ENCODE results near the gene EP400. TPM values are rescaled to one million over a fixed set of nuclear protein-coding genes. Genes with fewer than 3 reads are reported as not detected.
"Not testable (repeated sequence)": the region's sequence is repeated elsewhere in the genome, so short reads cannot be mapped to it uniquely, and the experiment has no call there.

Gene EP400
- total RNA-seq, 1 donor from 2014 or later: 35.9 TPM

GRCh38 chr12:132079200-132079599, 129.5 kb downstream of the EP400 start:
- H3K27ac Mint-ChIP-seq (ENCODE audit: unreplicated experiment): no peak overlapping the region
- H3K27me3 Mint-ChIP-seq (ENCODE audit: low read depth): no peaks in the 10 kb centered on the region
- peaks cover 23% of the 10 kb centered on the region for H3K36me3 Mint-ChIP-seq (ENCODE audit: low read depth)
- TF ChIP-seq, protein P1, sequence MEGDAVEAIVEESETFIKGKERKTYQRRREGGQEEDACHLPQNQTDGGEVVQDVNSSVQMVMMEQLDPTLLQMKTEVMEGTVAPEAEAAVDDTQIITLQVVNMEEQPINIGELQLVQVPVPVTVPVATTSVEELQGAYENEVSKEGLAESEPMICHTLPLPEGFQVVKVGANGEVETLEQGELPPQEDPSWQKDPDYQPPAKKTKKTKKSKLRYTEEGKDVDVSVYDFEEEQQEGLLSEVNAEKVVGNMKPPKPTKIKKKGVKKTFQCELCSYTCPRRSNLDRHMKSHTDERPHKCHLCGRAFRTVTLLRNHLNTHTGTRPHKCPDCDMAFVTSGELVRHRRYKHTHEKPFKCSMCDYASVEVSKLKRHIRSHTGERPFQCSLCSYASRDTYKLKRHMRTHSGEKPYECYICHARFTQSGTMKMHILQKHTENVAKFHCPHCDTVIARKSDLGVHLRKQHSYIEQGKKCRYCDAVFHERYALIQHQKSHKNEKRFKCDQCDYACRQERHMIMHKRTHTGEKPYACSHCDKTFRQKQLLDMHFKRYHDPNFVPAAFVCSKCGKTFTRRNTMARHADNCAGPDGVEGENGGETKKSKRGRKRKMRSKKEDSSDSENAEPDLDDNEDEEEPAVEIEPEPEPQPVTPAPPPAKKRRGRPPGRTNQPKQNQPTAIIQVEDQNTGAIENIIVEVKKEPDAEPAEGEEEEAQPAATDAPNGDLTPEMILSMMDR (IDR thresholded peaks at IDR 0.05): no peak
- H3K4me1 Mint-ChIP-seq (ENCODE audit: low read depth): peaks cover 16% of the 10 kb centered on the region
- no peaks in the 10 kb centered on the region for H3K9me3 Mint-ChIP-seq (ENCODE audit: low read depth)
- no peak for DNase-seq (ENCODE audit: low spot score)
- no peak overlapping the region for H3K4me3 Mint-ChIP-seq (ENCODE audit: unreplicated experiment)

GRCh38 chr12:132079695-132080094, 130.0 kb downstream of the EP400 start:
- Mint-ChIP-seq H3K27me3 (ENCODE audit: low read depth) (no peaks in the 10 kb centered on the region), H3K36me3 (ENCODE audit: low read depth) (peaks cover 18% of the 10 kb centered on the region), H3K9me3 (ENCODE audit: low read depth) (no peaks in the 10 kb centered on the region), H3K4me3 (ENCODE audit: unreplicated experiment) (no peak overlapping the region), H3K27ac (ENCODE audit: unreplicated experiment) (no peak overlapping the region), H3K4me1 (ENCODE audit: low read depth) (peaks cover 16% of the 10 kb centered on the region)
- TF ChIP-seq, protein P1 (IDR thresholded peaks at IDR 0.05): no peak
- DNase-seq (ENCODE audit: low spot score): no peak

GRCh38 chr12:132080515-132080914, 130.8 kb downstream of the EP400 start:
- DNase-seq (ENCODE audit: low spot score); H3K9me3 Mint-ChIP-seq (ENCODE audit: low read depth); H3K4me3 Mint-ChIP-seq (ENCODE audit: unreplicated experiment); H3K27me3 Mint-ChIP-seq (ENCODE audit: low read depth); H3K27ac Mint-ChIP-seq (ENCODE audit: unreplicated experiment): not testable (repeated sequence)
- H3K4me1 Mint-ChIP-seq (ENCODE audit: low read depth): peaks cover 23% of the 10 kb centered on the region
- peaks cover 19% of the 10 kb centered on the region for H3K36me3 Mint-ChIP-seq (ENCODE audit: low read depth)

GRCh38 chr12:132081423-132081822, 131.7 kb downstream of the EP400 start:
- Mint-ChIP-seq H3K9me3 (ENCODE audit: low read depth) (no peaks in the 10 kb centered on the region), H3K27ac (ENCODE audit: unreplicated experiment) (no peak overlapping the region), H3K27me3 (ENCODE audit: low read depth) (no peaks in the 10 kb centered on the region), H3K4me3 (ENCODE audit: unreplicated experiment) (no peak overlapping the region), H3K36me3 (ENCODE audit: low read depth) (peaks cover 16% of the 10 kb centered on the region), H3K4me1 (ENCODE audit: low read depth) (peaks cover 29% of the 10 kb centered on the region)
- TF ChIP-seq, protein P1 (IDR thresholded peaks at IDR 0.05): no peak
- DNase-seq (ENCODE audit: low spot score): no peak

GRCh38 chr12:132083614-132083940, 133.8 kb downstream of the EP400 start:
- Mint-ChIP-seq H3K36me3 (ENCODE audit: low read depth) (peaks cover 8% of the 10 kb centered on the region), H3K4me1 (ENCODE audit: low read depth) (peaks cover 29% of the 10 kb centered on the region), H3K4me3 (ENCODE audit: unreplicated experiment) (peak overlapping the region; percentile 84), H3K27me3 (ENCODE audit: low read depth) (no peaks in the 10 kb centered on the region), H3K9me3 (ENCODE audit: low read depth) (no peaks in the 10 kb centered on the region), H3K27ac (ENCODE audit: unreplicated experiment) (peak overlapping the region; percentile 97)
- TF ChIP-seq, protein P1 (IDR thresholded peaks at IDR 0.05): no peak
- DNase-seq (ENCODE audit: low spot score): no peak

- Mint-ChIP-seq H3K36me3 (ENCODE audit: low read depth) (peaks cover 8% of the 10 kb centered on the region), H3K9me3 (ENCODE audit: low read depth) (no peaks in the 10 kb centered on the region), H3K4me3 (ENCODE audit: unreplicated experiment) (peak overlapping the region; percentile 84), H3K4me1 (ENCODE audit: low read depth) (peaks cover 29% of the 10 kb centered on the region), H3K27ac (ENCODE audit: unreplicated experiment) (peak overlapping the region; percentile 97), H3K27me3 (ENCODE audit: low read depth) (no peaks in the 10 kb centered on the region)
- TF ChIP-seq, protein P1 (IDR thresholded peaks at IDR 0.05): no peak
- no peak for DNase-seq (ENCODE audit: low spot score)
These were observed 134.3 kb downstream of the EP400 start for GRCh38 chr12:132083941-132084620.

Data from chondrocyte (in vitro differentiated cells).